D721Med (cell line): ENCODE results near the gene HDAC7.

Experiments used
- DNase-seq: peaks from one replicate; pipeline ENCODE4 v3.0.0; 2011; ENCODE audit warnings: low spot score; ENCODE audit not compliant: insufficient read length
- FAIRE-seq: peaks from 2 replicates; lab custom pipeline; 2011; peaks lifted over from hg19 to GRCh38; lab: Jason Lieb, UNC
- CTCF ChIP-seq: IDR thresholded peaks from 2 replicates; pipeline ENCODE4 v1.5.1; 2012; ENCODE audit warnings: mild to moderate bottlenecking, control low read depth; ENCODE audit not compliant: insufficient read depth; ENCODE audit errors: missing control alignments

Gene HDAC7

GRCh38 chr12:47828008-47828975, 8.6 kb upstream of the HDAC7 start:
- no peak for FAIRE-seq

DNA sequence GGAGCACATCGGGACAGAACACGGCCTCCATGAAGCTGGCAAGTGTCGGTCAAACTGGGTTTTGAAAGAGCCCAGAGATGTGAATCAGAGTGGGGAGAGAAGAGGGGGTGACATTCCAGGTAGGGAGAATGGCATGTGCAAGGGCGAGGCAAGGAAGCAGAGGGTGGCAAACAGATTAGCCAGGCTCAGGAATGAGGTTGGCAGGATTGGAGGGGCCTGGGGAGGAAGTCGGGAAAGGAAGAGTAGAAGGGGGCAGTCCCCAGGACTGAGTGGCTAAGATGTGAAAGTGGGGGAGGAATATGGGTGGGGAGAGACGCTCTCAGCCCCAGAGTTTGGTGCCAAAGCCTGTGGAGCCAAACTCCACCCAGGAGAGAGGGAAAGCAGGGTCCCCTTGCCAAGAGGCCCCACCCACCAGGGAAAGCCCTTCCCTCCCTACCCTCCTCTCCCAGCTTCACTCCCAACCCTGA, 5.5 kb upstream of the HDAC7 start:
- DNase-seq (no peak), FAIRE-seq (no peak)
- no peak for TF ChIP-seq CTCF

More at GRCh38 chr12:47828008-47828975, 8.6 kb upstream of the HDAC7 start:
- no peak for DNase-seq
- TF ChIP-seq CTCF, result no peak

DNA sequence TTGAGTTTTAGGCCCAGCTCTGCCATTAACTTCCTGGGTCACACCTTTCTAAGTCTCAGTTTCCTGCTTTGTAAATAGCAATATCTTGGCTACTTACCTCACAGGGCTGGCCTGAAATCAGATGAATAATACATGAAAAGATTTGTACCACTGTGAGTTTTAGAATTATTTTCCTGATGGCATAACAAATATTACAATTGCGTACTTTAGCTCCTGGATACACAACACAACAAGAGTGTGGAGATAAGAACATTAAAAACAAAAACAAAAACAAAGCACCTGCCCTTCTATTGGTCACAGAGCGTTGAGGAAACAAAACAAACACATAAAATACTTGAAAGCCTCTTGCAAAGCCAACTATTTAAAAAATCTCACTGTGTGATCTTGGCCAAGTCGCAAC, 4.9 kb upstream of the HDAC7 start:
- no peak for TF ChIP-seq CTCF
- FAIRE-seq (no peak), DNase-seq (no peak)

DNA sequence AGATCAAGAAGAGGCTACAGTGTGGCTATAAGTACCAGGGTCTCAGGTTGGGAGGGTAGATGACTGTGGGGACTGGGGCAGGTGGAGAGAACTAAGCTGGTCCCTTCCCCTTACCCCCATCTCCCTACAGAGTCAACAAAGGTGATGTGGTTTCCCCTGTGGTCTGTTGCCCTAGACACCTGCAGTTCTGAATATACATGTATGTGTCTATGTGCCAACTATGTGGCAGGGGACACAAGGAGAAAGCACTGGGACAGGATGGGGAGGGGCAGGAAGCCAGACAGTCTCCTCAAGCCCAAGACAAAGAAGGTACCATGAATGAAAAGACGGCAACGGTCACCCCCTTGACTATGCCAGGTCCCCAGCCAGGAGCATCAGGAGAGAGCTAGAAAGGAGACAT, 4.5 kb upstream of the HDAC7 start:
- TF ChIP-seq CTCF, result no peak
- no peak for FAIRE-seq
- DNase-seq, result no peak

GRCh38 chr12:47823422-47824086, 3.9 kb upstream of the HDAC7 start:
- DNase-seq (no peak), FAIRE-seq (no peak)
- TF ChIP-seq CTCF, result no peak

GRCh38 chr12:47822863-47823262, 3.2 kb upstream of the HDAC7 start:
- FAIRE-seq (no peak), DNase-seq (no peak)
- no peak for TF ChIP-seq CTCF
